Glutamatergic neuron (in vitro differentiated cells): ENCODE results near the gene RAB8A. TPM values are rescaled to one million over a fixed set of nuclear protein-coding genes. Genes with fewer than 3 reads are reported as not detected.

Experiments
- DNase-seq: peaks from one replicate; pipeline ENCODE4 v3.0.0; 2022
- H3K27ac Mint-ChIP-seq: one replicate; pipeline ENCODE4 v1.8.0; 2020; ENCODE audit warnings: mild to moderate bottlenecking, mixed read lengths, inconsistent platforms; ENCODE audit not compliant: unreplicated experiment
- H3K27me3 Mint-ChIP-seq: one replicate; pipeline ENCODE4 v1.8.0; 2020; ENCODE audit warnings: mild to moderate bottlenecking, moderate library complexity, mixed read lengths, inconsistent platforms; ENCODE audit not compliant: unreplicated experiment
- H3K36me3 Mint-ChIP-seq: one replicate; pipeline ENCODE4 v1.8.0; 2020; ENCODE audit warnings: mild to moderate bottlenecking, mixed read lengths, inconsistent platforms; ENCODE audit not compliant: unreplicated experiment
- H3K4me1 Mint-ChIP-seq: one replicate; pipeline ENCODE4 v1.8.0; 2020; ENCODE audit warnings: mild to moderate bottlenecking, low read depth, mixed read lengths, inconsistent platforms; ENCODE audit not compliant: unreplicated experiment
- H3K4me3 Mint-ChIP-seq: one replicate; pipeline ENCODE4 v1.8.0; 2020; ENCODE audit warnings: mild to moderate bottlenecking, mixed read lengths, inconsistent platforms; ENCODE audit not compliant: unreplicated experiment
- H3K9me3 Mint-ChIP-seq: one replicate; pipeline ENCODE4 v1.8.0; 2020; ENCODE audit warnings: mild to moderate bottlenecking, moderate library complexity, mixed read lengths, inconsistent platforms; ENCODE audit not compliant: unreplicated experiment
- total RNA-seq: library from RNA; stranded (reverse); fragmentation: NEBNext Ultra II Directional; extraction: Animal tissue kit (Norgen Biotek cat#: 25700); gene quantifications from one replicate; pipeline ENCODE4 v1.2.1, GENCODE V29; 2021; ENCODE audit not compliant: unreplicated experiment
- TF ChIP-seq, protein P1 (sequence below): fragments of 200-600 bp; sonication (generic); IDR thresholded peaks from one replicate; pipeline ENCODE4 v1.5.0; 2021; ENCODE audit not compliant: partially characterized antibody, unreplicated experiment

The RAB8A gene
- total RNA-seq, 1 donor from 2014 or later = 58.9 TPM

DNA sequence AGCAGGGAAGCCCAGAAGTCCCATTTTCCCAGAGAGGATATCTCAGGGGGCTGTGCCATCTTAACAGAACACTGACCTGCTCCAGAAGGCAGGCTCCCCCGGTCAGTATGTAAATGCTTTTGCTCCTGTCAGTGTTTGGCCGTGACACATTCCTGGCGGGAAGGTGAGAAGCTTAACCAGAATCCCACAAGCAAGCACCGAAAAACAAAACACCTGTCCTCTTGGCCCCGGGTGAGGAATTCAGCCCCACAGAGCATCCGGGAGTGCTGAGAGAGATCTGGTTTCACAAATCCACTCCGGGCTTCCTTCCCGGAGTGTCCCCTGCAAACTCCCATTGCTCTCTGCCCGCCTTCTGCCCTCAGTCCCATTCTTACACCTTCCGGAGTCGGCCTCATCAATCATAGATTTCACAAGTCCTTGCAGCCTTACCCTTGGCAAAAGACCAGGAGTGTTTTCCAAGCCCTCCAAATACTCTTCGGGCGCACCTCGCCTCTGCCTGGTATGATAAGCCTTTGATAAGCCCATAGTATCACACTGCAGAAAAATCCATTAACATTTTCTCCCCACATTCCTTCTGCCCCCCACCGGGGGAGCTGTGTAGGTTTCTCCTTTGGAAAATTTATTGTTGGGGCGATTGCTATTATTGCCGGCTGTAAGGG is 23.2 kb upstream of the RAB8A start:
- peaks cover 16% of the 10 kb centered on the region for H3K4me1 Mint-ChIP-seq
- peaks cover 17% of the 10 kb centered on the region for H3K9me3 Mint-ChIP-seq
- H3K4me3 Mint-ChIP-seq = no peak overlapping the region
- H3K27me3 Mint-ChIP-seq = peaks cover 7% of the 10 kb centered on the region
- H3K36me3 Mint-ChIP-seq = peaks cover 12% of the 10 kb centered on the region
- TF ChIP-seq, protein P1, sequence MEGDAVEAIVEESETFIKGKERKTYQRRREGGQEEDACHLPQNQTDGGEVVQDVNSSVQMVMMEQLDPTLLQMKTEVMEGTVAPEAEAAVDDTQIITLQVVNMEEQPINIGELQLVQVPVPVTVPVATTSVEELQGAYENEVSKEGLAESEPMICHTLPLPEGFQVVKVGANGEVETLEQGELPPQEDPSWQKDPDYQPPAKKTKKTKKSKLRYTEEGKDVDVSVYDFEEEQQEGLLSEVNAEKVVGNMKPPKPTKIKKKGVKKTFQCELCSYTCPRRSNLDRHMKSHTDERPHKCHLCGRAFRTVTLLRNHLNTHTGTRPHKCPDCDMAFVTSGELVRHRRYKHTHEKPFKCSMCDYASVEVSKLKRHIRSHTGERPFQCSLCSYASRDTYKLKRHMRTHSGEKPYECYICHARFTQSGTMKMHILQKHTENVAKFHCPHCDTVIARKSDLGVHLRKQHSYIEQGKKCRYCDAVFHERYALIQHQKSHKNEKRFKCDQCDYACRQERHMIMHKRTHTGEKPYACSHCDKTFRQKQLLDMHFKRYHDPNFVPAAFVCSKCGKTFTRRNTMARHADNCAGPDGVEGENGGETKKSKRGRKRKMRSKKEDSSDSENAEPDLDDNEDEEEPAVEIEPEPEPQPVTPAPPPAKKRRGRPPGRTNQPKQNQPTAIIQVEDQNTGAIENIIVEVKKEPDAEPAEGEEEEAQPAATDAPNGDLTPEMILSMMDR = no peak
- no peak for DNase-seq
- H3K27ac Mint-ChIP-seq = peak overlapping the region; percentile 70

DNA sequence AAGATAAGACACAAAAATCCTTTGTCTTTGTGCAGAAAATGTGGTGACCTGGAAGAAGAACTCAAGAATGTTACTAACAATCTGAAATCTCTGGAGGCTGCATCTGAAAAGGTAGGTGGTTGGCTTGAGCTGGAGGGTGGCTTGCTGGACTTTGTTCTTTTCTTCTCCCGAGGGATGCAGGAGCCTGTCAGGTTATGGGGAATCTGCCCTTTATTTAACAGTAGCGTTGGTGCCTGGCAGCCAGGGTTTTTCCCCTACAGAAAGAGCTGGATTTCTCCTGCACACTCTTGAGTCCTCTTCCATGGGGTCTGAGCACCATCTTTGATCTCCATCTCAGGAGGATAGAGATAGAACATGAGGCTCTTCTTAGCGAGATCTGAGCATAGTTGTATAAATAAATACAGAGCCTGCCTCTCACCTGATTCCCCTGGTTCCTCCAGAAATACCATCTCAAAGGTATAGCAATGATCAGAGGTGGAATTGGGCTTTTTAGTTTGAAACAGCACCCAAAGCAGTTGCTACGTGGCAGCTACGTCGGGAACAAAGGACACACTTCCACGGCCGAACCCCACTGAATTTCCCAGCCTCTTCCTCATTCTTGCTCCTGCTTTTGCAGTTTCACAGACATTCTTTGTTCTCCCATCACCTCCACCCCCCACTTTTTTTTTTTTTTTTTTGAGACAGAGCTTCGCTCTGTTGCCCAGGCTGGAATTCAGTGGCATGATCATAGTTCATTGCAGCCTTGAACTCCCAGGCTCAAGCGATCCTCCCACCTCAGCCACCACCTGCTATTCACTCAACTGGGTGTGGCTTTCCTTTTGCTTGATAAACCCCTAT is 22.5 kb upstream of the RAB8A start:
- Mint-ChIP-seq H3K4me1 (peaks cover 19% of the 10 kb centered on the region), H3K9me3 (peaks cover 17% of the 10 kb centered on the region), H3K4me3 (no peak overlapping the region), H3K36me3 (peaks cover 12% of the 10 kb centered on the region), H3K27me3 (peaks cover 10% of the 10 kb centered on the region), H3K27ac (peak overlapping the region; percentile 52)
- no peak for DNase-seq
- TF ChIP-seq, protein P1 = no peak

DNA sequence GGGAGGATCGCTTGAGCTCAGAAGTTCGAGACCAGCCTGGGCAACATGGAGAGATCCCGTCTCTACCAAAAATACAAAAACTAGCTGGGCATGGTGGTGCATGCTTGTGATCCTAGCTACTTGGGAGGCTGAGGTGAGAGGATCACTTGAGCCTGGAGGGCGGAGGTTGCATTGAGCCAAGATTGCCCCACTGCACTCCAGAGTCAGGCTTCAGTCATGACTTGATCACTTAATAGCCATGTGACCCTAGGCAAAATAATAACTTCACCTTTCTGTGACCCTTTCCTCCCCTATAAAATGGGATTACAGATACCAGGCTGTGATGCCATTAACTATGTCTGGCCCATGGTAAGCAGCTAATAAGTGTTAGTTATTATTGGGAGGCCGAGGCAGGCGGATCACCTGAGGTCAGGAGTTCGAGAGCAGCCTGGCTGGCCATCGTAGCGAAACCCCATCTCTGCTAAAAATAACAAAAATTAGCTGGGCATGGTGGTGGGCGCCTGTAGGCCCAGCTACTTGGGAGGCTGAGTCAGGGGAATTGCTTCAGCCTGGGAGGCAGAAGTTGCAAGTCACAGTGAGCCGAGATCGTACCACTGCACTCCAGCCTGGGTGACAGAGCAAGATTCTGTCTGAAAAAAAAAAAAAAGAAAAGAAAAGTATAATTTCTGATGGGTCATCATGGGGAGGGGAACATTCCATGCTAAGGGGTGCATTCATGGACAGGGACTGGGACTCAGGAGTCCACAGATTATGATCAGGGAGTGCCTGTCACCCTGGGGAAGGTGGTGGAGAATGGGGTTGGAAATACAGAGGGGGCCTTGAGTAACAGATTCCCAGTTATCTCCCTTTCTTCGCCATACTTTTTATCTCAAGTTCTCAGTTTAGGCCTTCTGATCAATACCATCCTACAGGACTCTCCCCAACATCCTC is 19.9 kb upstream of the RAB8A start:
- Mint-ChIP-seq H3K36me3 (peaks cover 11% of the 10 kb centered on the region), H3K4me3 (no peak overlapping the region), H3K4me1 (peaks cover 18% of the 10 kb centered on the region), H3K27ac (no peak overlapping the region), H3K9me3 (peaks cover 4% of the 10 kb centered on the region), H3K27me3 (peaks cover 17% of the 10 kb centered on the region)
- no peak for DNase-seq
- TF ChIP-seq, protein P1 = no peak

DNA sequence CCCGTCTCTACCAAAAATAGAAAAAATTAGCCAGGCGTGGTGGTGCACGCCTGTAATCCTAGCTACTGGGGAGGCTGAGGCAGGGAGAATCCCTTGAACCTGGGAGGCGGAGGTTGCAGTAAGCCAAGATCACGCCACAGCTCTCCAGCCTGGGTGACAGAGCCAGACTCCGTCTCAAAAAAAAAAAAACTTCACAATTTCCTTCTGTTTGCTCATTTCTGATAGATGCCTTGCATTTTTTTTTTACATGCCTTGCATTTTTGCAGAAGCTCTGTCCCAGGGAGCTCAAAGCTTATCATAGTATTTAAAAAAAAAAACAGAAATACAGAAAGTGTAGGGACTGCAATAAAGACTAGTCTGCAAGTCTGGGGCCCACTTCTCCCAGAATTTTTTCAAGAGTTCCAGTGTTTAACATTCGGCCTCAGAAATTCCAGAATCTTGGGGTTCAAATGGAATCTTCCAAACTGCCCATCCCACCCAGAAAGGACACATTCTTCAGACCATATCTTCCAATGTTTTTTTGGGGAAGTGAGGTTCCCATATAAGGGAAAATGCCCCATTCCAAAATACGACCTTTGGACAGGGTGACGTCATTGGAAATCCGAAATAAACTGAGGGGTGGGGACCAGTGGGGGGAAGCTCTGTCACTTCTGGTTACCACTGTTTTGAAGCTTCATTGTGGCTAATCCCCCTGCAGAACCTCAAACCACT is 17.2 kb upstream of the RAB8A start:
- H3K27me3 Mint-ChIP-seq = peaks cover 19% of the 10 kb centered on the region
- TF ChIP-seq, protein P1 = no peak
- H3K4me3 Mint-ChIP-seq = peak overlapping the region; percentile 71
- peaks cover 10% of the 10 kb centered on the region for H3K4me1 Mint-ChIP-seq
- DNase-seq = no peak
- peaks cover 5% of the 10 kb centered on the region for H3K36me3 Mint-ChIP-seq
- peaks cover 4% of the 10 kb centered on the region for H3K9me3 Mint-ChIP-seq
- peak overlapping the region; percentile 90 for H3K27ac Mint-ChIP-seq
